H1 (cell line): ENCODE data around the gene LGALSL. TPM values are rescaled to one million over a fixed set of nuclear protein-coding genes. Genes with fewer than 3 reads are reported as not detected.

Experiments
- EGR1 ChIP-seq: IDR thresholded peaks from 2 replicates; pipeline ENCODE4 v1.6.1; 2011; ENCODE audit warnings: low read depth, low read length, borderline replicate concordance
- KDM5A ChIP-seq: fragments of 200-600 bp; IDR thresholded peaks from 2 replicates; pipeline ENCODE4 v1.7.1; 2012; ENCODE audit warnings: mild to moderate bottlenecking, low read length, inconsistent platforms, mixed read lengths
- MAFK ChIP-seq: IDR thresholded peaks from 2 replicates; pipeline ENCODE4 v1.6.1; 2012; ENCODE audit warnings: low read depth, mild to moderate bottlenecking, improper control_type of control experiment, low read length
- PHF8 ChIP-seq: fragments of 200-600 bp; sonication (generic); conservative IDR thresholded peaks from 2 replicates; pipeline ENCODE4 v1.7.1; 2012; ENCODE audit warnings: low read depth, mild to moderate bottlenecking, inconsistent platforms, low read length, moderate library complexity
- POU5F1 ChIP-seq: IDR thresholded peaks from 2 replicates; pipeline ENCODE4 v1.6.1; 2011; ENCODE audit warnings: low read depth, mild to moderate bottlenecking, low read length, moderate library complexity
- SP2 ChIP-seq: IDR thresholded peaks from 2 replicates; pipeline ENCODE4 v1.6.1; 2012; ENCODE audit warnings: mild to moderate bottlenecking, low read length, inconsistent platforms
- polyA plus RNA-seq, 7 experiments: library from polyadenylated mRNA; depleted of rRNA in 3 of 7; stranded (reverse) in 5 of 7; unstranded in 2 of 7; fragments of >200 nt in 5 of 7; fragments of 200-250 nt in 2 of 7; gene quantifications; 1 replicate in 5 of 7; 2 replicates in 1 of 7; 4 replicates in 1 of 7; pipeline versions ENCODE4 v1.2.1 to v1.2.3, GENCODE V29; 2011 to 2013; ENCODE audit warnings: missing spikeins in 2 of 7, mixed read lengths in 2 of 7
- total RNA-seq: library from RNA; stranded (reverse); fragmentation: NEBNext Ultra II Directional; extraction: Animal tissue kit (Norgen Biotek cat#: 25700); gene quantifications from 2 replicates; pipeline ENCODE4 v1.2.1, GENCODE V29; 2021

The LGALSL gene
- total and polyA plus RNA-seq, 2 of the 8 experiments (the other 6 are each of a cell fraction or from before 2014, with no cell fraction given) = 13.6 to 32.3 TPM

DNA sequence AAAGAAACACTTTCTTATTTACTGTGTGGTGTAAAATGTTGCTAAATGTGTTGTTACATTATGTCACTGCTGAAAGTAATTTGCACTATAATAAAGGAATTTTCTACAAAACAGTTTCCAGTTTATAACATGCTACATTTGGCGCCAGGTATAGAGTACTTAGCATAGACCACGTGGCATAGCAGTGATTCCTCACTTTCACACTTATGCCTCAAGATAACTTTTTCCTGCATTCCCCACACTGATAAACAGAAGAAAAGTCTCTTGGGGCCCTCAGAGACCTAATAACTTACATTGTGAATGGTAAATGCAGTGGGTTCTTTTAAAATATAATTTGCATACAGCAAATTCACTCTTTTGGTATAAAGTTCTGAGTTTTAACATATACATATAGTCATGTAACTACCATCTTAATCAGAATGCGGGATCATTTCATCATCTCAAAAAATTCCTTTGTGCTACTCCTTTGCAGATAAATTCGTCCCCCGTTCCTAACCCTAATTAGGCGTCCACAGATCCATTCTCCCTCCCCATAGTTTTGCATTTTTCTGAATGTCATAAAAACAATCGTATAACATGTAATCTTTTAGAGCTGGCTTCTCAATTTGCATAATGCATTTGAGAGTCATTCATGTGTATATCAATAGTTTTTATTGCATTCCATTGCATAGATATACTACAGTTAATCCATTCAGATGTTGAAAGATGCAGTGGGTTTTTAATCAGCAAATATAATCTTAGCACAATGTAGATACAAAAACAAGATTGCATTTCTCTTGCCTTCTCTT, 7.5 kb downstream of the LGALSL start (continued):
- TF ChIP-seq EGR1 (no peak), SP2 (no peak), PHF8 (no peak), MAFK (no peak), POU5F1 (no peak), KDM5A (no peak)
